Common myeloid progenitor, CD34-positive (primary cell): ENCODE data around the gene ACBD5.

ENCODE experiments used
- CTCF ChIA-PET: fragments of 350-600 bp; sonication (Branson Sonifier 250); formaldehyde crosslinking; loops from one replicate; lab custom pipeline; 2021; ENCODE audit warnings: antibody characterized with exemption; lab: Charles Lee
- POLR2A ChIA-PET: fragments of 350-600 bp; sonication (Branson Sonifier 250); formaldehyde crosslinking; loops from one replicate; lab custom pipeline; 2021; ENCODE audit warnings: antibody characterized with exemption; lab: Charles Lee
- DNase-seq, 3 donors: peaks; one replicate each; pipeline versions ENCODE4 v3.0.0 to v3.0.0-alpha.2; 2013
- H3K27ac ChIP-seq, 2 experiments: 1 replicate in 1 of 2; 2 replicates in 1 of 2; pipeline ENCODE4 v1.7.0; 2013; ENCODE audit warnings: inconsistent platforms in 2 of 2, low read length in 2 of 2, mild to moderate bottlenecking in 2 of 2, low read depth in 1 of 2, moderate library complexity in 1 of 2; ENCODE audit not compliant: severe bottlenecking in 2 of 2, insufficient read depth in 1 of 2, poor library complexity in 1 of 2
- H3K27me3 ChIP-seq, 5 experiments: replicated peaks in 2 of 5; 1 replicate in 3 of 5; 2 replicates in 2 of 5; pipeline versions ENCODE4 v1.6.1 to v1.7.0; 2013; ENCODE audit warnings: low read length in 4 of 5, mild to moderate bottlenecking in 2 of 5, moderate library complexity in 2 of 5, inconsistent platforms in 1 of 5; ENCODE audit not compliant: insufficient read depth in 5 of 5, control insufficient read depth in 4 of 5
- H3K36me3 ChIP-seq, 4 experiments: 1 replicate in 2 of 4; 2 replicates in 2 of 4; pipeline versions ENCODE4 v1.6.1 to v1.7.0; 2013; ENCODE audit warnings: low read length in 3 of 4, control low read depth in 1 of 4, mild to moderate bottlenecking in 1 of 4; ENCODE audit not compliant: control insufficient read depth in 4 of 4, insufficient read depth in 4 of 4
- H3K4me1 ChIP-seq, 4 experiments: 1 replicate in 3 of 4; 2 replicates in 1 of 4; pipeline versions ENCODE4 v1.6.1 to v1.7.1; 2013; ENCODE audit warnings: low read length in 3 of 4, mild to moderate bottlenecking in 3 of 4, control low read depth in 1 of 4, inconsistent platforms in 1 of 4, moderate library complexity in 1 of 4; ENCODE audit not compliant: control insufficient read depth in 4 of 4, insufficient read depth in 4 of 4; ENCODE audit errors: control extremely low read depth in 1 of 4
- H3K4me3 ChIP-seq, 7 experiments: 1 replicate in 4 of 7; 2 replicates in 3 of 7; pipeline versions ENCODE4 v1.5.1 to v1.7.0; 2013; ENCODE audit warnings: mild to moderate bottlenecking in 7 of 7, low read length in 6 of 7, moderate library complexity in 6 of 7, inconsistent platforms in 2 of 7, low read depth in 2 of 7, control low read depth in 1 of 7; ENCODE audit not compliant: insufficient read depth in 4 of 7, control insufficient read depth in 1 of 7; ENCODE audit errors: extremely low read depth in 1 of 7
- H3K9me3 ChIP-seq, 5 experiments: 1 replicate in 4 of 5; 2 replicates in 1 of 5; pipeline versions ENCODE4 v1.6.1 to v1.7.1; 2013; ENCODE audit warnings: low read length in 4 of 5, mild to moderate bottlenecking in 2 of 5, inconsistent platforms in 1 of 5, low read depth in 1 of 5, moderate library complexity in 1 of 5; ENCODE audit not compliant: control insufficient read depth in 4 of 5, insufficient read depth in 2 of 5; ENCODE audit errors: control extremely low read depth in 1 of 5
- WGBS: methylation state at CpG from one replicate; pipeline ENCODE4 v1.1.5; 2013; ENCODE audit not compliant: insufficient coverage; 5-methylcytosine and 5-hydroxymethylcytosine counted together

Gene ACBD5

DNA sequence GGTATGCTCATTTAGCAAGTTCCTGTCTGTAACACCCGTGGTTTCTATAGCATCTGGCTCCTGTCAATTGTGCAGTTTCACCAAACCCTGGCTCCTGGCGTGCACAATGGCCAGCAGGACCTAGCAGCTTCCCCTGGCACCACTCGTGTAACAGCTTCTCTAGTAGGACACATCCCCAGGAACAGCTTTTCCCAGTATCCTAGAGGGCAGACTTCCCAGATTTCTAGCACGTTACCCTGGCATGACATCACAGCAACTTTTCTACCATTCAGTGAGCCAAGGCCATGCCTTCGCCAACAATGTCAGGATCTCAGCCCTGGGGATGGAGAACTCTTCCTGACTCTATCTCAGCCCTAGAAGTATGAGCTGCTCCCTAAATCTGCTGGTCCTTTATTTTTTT lies 92.9 kb downstream of the ACBD5 start:
- Histone ChIP-seq H3K4me3 (no peak overlapping the region), H3K27me3 (no peaks in the 10 kb centered on the region), H3K4me1 (peaks cover 0 to 10% (median 5%) of the 10 kb centered on the region in 4 experiments), H3K36me3 (peaks cover 11 to 50% (median 35%) of the 10 kb centered on the region in 4 experiments), H3K27ac (no peak overlapping the region), H3K9me3 (no peaks in the 10 kb centered on the region)
- 84% methylated on average over 5 of the region's 5 CpGs for WGBS
- ChIA-PET CTCF (no interaction called here), POLR2A (no interaction called here)
- no peak for DNase-seq

GRCh38 chr10:27145937-27146336 lies 94.7 kb downstream of the ACBD5 start:
- Histone ChIP-seq H3K4me1 (peaks cover 0 to 3% (median 0%) of the 10 kb centered on the region in 4 experiments), H3K27ac (no peak overlapping the region), H3K9me3 (no peaks in the 10 kb centered on the region), H3K4me3 (no peak overlapping the region), H3K36me3 (peaks cover 11 to 56% (median 38%) of the 10 kb centered on the region in 4 experiments), H3K27me3 (no peaks in the 10 kb centered on the region)
- DNase-seq, result no peak
- ChIA-PET CTCF (interaction anchor here (1.1 kb wide), 1 partner anchor 27 kb away, joined by 4 read pairs; no protein-coding TSS in a partner anchor), POLR2A (no interaction called here)
